Measurements from ENCODE around the gene PLEKHG4B. TPM values are rescaled to one million over a fixed set of nuclear protein-coding genes. Genes with fewer than 3 reads are reported as not detected.

PLEKHG4B gene
- total and polyA plus RNA-seq, 2 of the 8 experiments (the other 6 are each of a cell fraction or from before 2014, with no cell fraction given) = 31.1 to 43.6 TPM

- FAIRE-seq = no peak
- Histone ChIP-seq H4K91ac (replicated peaks; ENCODE audit: insufficient read length, low read length) (no peak overlapping the region), H3K9ac (replicated peaks in 1 of 4; ENCODE audit: extremely low read depth in 1 of 4, low read depth in 3 of 4, low read length in 3 of 4) (no peak overlapping the region), H3K4me2 (ENCODE audit: insufficient read depth in 1 of 2, low read depth in 2 of 2, low read length in 2 of 2) (no peak overlapping the region), H2BK20ac (ENCODE audit: low read length) (no peak overlapping the region), H2BK15ac (ENCODE audit: low read length) (no peak overlapping the region), H3K27ac (ENCODE audit: low read depth, low read length) (no peak overlapping the region), H3K4me3 (ENCODE audit: extremely low read depth in 1 of 4, insufficient read depth in 2 of 4, low read depth in 3 of 4, low read length in 4 of 4) (no peak overlapping the region), H4K8ac (ENCODE audit: extremely low read depth, insufficient read depth, low read length) (no peak overlapping the region), H2BK5ac (ENCODE audit: low read depth, low read length) (no peak overlapping the region), H2BK120ac (replicated peaks; ENCODE audit: low read depth, low read length) (no peak overlapping the region), H3K56ac (replicated peaks; ENCODE audit: insufficient read length, low read depth, low read length) (no peak overlapping the region), H3K4ac (replicated peaks; ENCODE audit: insufficient read length, low read depth, low read length) (no peak overlapping the region), H3K23me2 (ENCODE audit: low read depth, low read length) (no peaks in the 10 kb centered on the region), H4K5ac (ENCODE audit: insufficient read length, low read depth, low read length) (no peak overlapping the region), H3K9me3 (ENCODE audit: insufficient read depth in 2 of 2, low read depth in 1 of 2, low read length in 1 of 2) (no peaks in the 10 kb centered on the region), H2AFZ (ENCODE audit: low read length) (no peak overlapping the region), H3K79me2 (ENCODE audit: control insufficient read depth in 1 of 2, insufficient read depth in 2 of 2, low read length in 2 of 2) (no peaks in the 10 kb centered on the region), H3K18ac (ENCODE audit: extremely low read depth, low read length) (no peak overlapping the region), H3K14ac (ENCODE audit: insufficient read length) (no peak overlapping the region), H2AK5ac (ENCODE audit: low read depth, low read length) (no peak overlapping the region), H3K23ac (ENCODE audit: insufficient read length) (no peak overlapping the region), H2BK12ac (ENCODE audit: low read depth, low read length) (no peak overlapping the region), H3K27me3 (replicated peaks in 1 of 4; ENCODE audit: control insufficient read depth in 3 of 4, extremely low read depth in 1 of 4, insufficient read depth in 3 of 4, low read length in 3 of 4) (no peaks in the 10 kb centered on the region), H4K20me1 (replicated peaks in 1 of 2; ENCODE audit: control insufficient read depth in 1 of 2, insufficient read depth in 2 of 2, low read length in 2 of 2) (peaks cover 0 to 3% of the 10 kb centered on the region in 2 experiments), H3K36me3 (ENCODE audit: control insufficient read depth in 2 of 4, insufficient read depth in 4 of 4, low read length in 3 of 4) (peaks cover 9 to 29% (median 13%) of the 10 kb centered on the region in 4 experiments; a peak in 6 of 8 replicates), H3K4me1 (replicated peaks in 1 of 4; ENCODE audit: control insufficient read depth in 3 of 4, insufficient read depth in 4 of 4, low read length in 3 of 4) (no peaks in the 10 kb centered on the region), H3K79me1 (ENCODE audit: low read depth, low read length) (no peaks in the 10 kb centered on the region)
- ChIA-PET CTCF (ENCODE audit: partially characterized antibody) (interaction anchor here (1.6 kb wide), 1 partner anchor 10 kb away, joined by 3 read pairs; the partner anchor contains the start of gene LRRC14B), POLR2A (ENCODE audit: partially characterized antibody) (interaction anchor here (0.7 to 1.7 kb wide), 3 partner anchors 10 to 12 kb away, joined by 3 to 6 read pairs (median 3); no protein-coding TSS in a partner anchor)
- WGBS, 2 experiments (ENCODE audit: extremely low coverage in 1 of 2, insufficient coverage in 1 of 2, insufficient read length in 1 of 2, insufficient replicate concordance in 2 of 2, low coverage in 1 of 2, low lambda C conversion rate in 2 of 2, missing lambda C conversion rate in 1 of 2) = 86% methylated on average over 9 of the region's 9 CpGs; no CpG with 5 or more reads in 1 of the 2 experiments
- no peak for DNase-seq (ENCODE audit: low read depth in 1 of 2, low spot score in 2 of 2)
- TF ChIP-seq POLR2A (IDR thresholded peaks at IDR 0.05; ENCODE audit: control extremely low read depth in 1 of 2, low read depth in 2 of 2, low read length in 2 of 2) (no peak), NRF1 (IDR thresholded peaks at IDR 0.05; ENCODE audit: low read depth, low read length) (no peak), RNF2 (IDR thresholded peaks at IDR 0.05; ENCODE audit: borderline replicate concordance, low read depth, low read length, missing control alignments, poor library complexity, severe bottlenecking) (no peak), SIRT6 (IDR thresholded peaks at IDR 0.05; ENCODE audit: low read length) (no peak), ATF2 (IDR thresholded peaks at IDR 0.05; ENCODE audit: low read length) (no peak), KDM4A (IDR thresholded peaks at IDR 0.05; ENCODE audit: low read depth, low read length, severe bottlenecking) (no peak), GTF2F1 (IDR thresholded peaks at IDR 0.05; ENCODE audit: borderline replicate concordance, low read depth, low read length) (no peak), CREB1 (IDR thresholded peaks at IDR 0.05) (no peak), CEBPB (IDR thresholded peaks at IDR 0.05; ENCODE audit: low read depth, low read length) (no peak), CTCF (IDR thresholded peaks at IDR 0.05; ENCODE audit: control extremely low read depth in 1 of 3, insufficient read depth in 1 of 3, low read depth in 1 of 3, low read length in 3 of 3) (no peak)
Measured at GRCh38 chr5:181160-181559, 89.2 kb downstream of the PLEKHG4B start.
